ENCODE measurements around the gene CYTH1.

CYTH1 gene

DNA sequence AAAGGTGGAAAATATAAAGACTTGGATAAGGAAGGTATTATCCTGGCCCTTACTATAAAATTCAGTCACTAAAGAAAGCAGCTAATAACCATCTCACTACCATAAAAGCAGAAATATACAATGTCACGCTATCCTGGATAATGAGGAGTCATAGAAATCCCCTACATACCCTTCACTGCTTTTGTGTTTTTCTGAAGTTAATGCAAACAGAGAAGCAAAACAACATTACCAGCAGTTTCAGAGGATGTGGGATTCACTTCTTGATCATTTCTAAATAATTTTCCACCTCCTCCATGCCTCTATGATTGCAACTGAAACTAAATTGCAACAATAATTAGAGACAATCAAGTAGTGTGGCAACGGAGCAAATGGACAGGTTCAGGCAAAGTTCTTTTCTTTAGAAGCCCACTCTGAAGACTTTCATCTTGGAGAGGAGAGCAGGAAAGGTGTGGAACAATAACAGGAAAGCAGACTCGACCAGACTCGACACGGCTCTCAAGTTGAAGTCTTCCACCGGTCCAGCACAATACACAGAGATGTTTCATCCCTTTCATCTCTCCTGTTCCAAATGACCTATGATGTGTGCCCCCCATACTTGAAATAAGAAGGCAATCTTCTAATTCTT lies 10.2 kb downstream of the CYTH1 start:
- FAIRE-seq (no peak), DNase-seq (ENCODE audit: insufficient read length, low spot score) (no peak)
- TF ChIP-seq, protein P1, sequence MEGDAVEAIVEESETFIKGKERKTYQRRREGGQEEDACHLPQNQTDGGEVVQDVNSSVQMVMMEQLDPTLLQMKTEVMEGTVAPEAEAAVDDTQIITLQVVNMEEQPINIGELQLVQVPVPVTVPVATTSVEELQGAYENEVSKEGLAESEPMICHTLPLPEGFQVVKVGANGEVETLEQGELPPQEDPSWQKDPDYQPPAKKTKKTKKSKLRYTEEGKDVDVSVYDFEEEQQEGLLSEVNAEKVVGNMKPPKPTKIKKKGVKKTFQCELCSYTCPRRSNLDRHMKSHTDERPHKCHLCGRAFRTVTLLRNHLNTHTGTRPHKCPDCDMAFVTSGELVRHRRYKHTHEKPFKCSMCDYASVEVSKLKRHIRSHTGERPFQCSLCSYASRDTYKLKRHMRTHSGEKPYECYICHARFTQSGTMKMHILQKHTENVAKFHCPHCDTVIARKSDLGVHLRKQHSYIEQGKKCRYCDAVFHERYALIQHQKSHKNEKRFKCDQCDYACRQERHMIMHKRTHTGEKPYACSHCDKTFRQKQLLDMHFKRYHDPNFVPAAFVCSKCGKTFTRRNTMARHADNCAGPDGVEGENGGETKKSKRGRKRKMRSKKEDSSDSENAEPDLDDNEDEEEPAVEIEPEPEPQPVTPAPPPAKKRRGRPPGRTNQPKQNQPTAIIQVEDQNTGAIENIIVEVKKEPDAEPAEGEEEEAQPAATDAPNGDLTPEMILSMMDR (IDR thresholded peaks at IDR 0.05; ENCODE audit: insufficient read depth, missing control alignments), result no peak

DNA sequence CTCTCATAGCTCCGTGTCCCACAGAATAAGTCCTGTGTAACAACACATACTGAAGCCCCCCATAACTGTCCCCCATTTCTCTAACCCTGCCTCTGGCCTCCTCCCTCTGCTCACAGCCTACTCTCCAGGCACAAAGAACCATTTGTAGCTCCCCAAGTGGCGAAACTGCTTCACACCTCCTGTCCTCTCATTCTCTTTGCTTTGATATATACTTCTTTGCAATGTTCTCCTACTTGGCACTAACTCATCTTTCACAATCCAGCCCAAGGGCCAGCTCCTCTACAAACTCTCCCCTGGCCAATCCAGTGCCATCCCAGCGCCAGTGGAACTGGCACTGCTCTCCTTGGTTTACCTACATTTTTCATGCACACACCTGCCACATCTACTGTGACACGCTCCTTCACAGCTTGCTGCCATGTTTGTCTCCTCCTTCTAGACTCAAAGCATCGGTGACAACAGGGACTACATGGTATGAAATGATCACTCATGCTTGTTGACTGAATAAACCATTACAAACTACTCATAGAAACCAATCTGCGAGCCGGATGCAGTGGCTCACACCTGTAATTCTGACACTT lies 12.8 kb downstream of the CYTH1 start:
- no peak for DNase-seq (ENCODE audit: insufficient read length, low spot score)
- no peak for FAIRE-seq
- TF ChIP-seq, protein P1 (IDR thresholded peaks at IDR 0.05; ENCODE audit: insufficient read depth, missing control alignments), result no peak

DNA sequence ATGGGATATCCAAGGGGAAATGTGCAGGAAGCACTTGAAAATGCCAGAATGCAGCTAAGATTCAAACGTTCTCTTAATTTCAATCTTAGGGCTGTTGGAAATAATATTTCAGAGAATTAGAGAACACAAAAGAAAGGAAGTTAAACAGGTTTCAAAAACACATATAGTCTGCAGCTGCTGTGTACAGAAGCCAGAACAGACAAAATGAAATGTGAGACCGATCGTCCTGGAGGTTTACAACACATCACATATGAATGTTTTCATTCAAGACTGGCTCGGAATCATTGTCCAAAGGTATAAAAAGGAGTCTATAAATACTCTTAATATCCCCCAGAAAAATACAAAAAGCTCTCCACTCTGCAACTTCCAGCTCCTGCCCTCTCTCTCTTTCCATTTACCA lies 14.3 kb downstream of the CYTH1 start:
- DNase-seq (ENCODE audit: insufficient read length, low spot score) (no peak), FAIRE-seq (no peak)
- TF ChIP-seq, protein P1 (IDR thresholded peaks at IDR 0.05; ENCODE audit: insufficient read depth, missing control alignments), result no peak

DNA sequence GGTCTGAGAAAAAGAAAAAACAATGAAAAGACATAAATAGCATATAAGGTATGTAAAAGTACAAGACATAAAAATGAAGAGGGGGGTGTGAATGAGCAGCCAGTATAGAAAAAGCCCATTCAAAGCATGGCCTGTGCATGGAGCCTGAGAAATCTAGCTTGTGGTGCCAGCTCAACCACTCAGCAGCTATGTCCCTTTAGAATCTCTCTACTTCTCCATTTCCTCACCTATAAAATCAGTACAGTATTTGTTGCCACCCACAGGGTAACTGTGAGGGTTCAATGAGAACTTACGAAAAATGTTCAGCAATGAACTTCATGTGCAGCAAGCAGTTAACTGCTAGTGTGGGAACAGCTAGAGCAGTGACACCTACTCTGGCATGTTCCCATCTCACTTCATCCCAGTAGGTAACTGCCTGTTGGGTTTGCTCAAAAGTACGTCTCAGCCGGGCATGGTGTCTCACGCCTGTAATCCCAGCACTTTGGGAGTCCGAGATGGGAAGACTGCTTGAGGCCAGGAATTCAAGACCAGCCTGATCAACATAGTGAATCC lies 15.3 kb downstream of the CYTH1 start:
- FAIRE-seq (no peak), DNase-seq (ENCODE audit: insufficient read length, low spot score) (no peak)
- TF ChIP-seq, protein P1 (IDR thresholded peaks at IDR 0.05; ENCODE audit: insufficient read depth, missing control alignments), result no peak

DNA sequence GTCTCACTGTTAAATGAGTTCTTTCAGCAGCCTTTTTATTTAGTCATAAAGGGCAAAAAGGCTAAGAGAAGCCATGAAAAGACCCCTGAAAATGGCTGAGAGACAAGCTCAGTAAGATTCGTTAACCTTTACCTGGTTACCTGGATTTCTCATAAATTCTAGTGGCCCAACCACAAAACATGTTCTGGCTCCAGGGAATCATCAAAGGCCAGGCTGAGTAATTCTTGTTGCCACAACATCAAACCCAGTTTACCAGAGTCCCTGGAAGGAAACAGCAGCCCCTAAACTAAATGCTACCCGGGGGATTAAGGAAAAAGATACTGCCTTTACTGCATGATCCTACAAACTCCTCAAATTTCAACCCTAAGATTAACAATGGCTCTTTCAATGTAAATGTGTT lies 15.8 kb downstream of the CYTH1 start:
- DNase-seq (ENCODE audit: insufficient read length, low spot score) (no peak), FAIRE-seq (no peak)
- TF ChIP-seq, protein P1 (IDR thresholded peaks at IDR 0.05; ENCODE audit: insufficient read depth, missing control alignments), result no peak

DNA sequence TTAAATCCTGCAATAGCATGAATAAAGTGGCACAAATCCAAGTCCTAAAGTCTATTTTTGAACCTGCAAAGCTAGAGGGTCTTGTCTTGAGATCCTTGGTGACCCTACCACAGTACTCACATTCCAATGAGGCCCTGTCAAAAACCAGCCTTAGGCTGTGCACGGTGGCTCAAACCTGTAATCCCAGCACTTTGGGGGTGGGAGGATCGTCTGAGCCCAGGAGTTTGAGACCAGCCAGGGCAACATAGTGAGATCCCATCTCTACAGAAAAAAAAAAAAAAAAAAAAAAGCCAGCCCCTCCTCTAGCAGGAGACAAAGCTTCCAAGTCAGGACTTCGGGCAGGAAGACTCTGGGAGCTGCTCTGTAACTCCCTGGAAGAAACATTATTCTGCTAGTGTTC lies 16.3 kb downstream of the CYTH1 start:
- TF ChIP-seq, protein P1 (IDR thresholded peaks at IDR 0.05; ENCODE audit: insufficient read depth, missing control alignments), result no peak
- no peak for DNase-seq (ENCODE audit: insufficient read length, low spot score)
- FAIRE-seq, result no peak

DNA sequence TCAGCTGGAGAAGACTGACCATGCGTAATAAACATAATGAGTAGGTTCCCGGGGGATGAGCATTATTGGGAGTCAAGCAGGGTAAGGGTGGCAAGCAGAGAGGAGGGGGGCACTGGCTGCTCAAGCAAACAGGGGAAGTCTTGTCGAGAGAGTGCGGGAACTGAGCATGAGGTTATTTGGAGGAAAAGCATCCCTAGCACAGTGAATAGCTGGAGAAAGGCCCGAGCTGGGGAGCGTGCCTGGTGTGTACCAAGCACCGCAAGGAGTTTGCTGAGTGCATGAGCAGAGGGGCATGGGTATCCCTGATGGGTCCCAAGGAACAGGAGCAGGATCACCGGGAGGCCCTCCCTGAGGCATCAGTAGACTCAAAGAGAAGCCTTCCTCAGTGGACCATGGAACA lies 17.2 kb downstream of the CYTH1 start:
- no peak for FAIRE-seq
- DNase-seq (ENCODE audit: insufficient read length, low spot score), result no peak
- TF ChIP-seq, protein P1 (IDR thresholded peaks at IDR 0.05; ENCODE audit: insufficient read depth, missing control alignments), result no peak

Data from D721Med (cell line).